ENCODE results near the gene UBR4. TPM values are rescaled to one million over a fixed set of nuclear protein-coding genes. Genes with fewer than 3 reads are reported as not detected.

The UBR4 gene
- polyA plus RNA-seq, 2 of the 4 experiments (the other 2 are of a cell fraction): 55.8 to 74.3 TPM

GRCh38 chr1:19151537-19151936 lies 58.5 kb downstream of the UBR4 start:
- Histone ChIP-seq H3K4me2 (no peak overlapping the region), H3K27ac (no peak overlapping the region), H3K9me3 (no peaks in the 10 kb centered on the region), H3K4me1 (no peaks in the 10 kb centered on the region), H3K4me3 (no peak overlapping the region)
- ChIA-PET CTCF (interaction anchor here (2.4 kb wide), 1 partner anchor 10 kb away, joined by 6 read pairs; no protein-coding TSS in a partner anchor), POLR2A (no interaction called here)
- FAIRE-seq (no peak), DNase-seq (ENCODE audit: low read depth in 1 of 2, low spot score in 1 of 2) (no peak), ATAC-seq (no peak)
- WGBS (ENCODE audit: missing lambda C conversion rate): 98% methylated on average over 9 of the region's 9 CpGs
- TF ChIP-seq RFX5 (IDR thresholded peaks at IDR 0.05) (no peak), ESRRA (IDR thresholded peaks at IDR 0.05; ENCODE audit: borderline replicate concordance, low read length) (no peak), POLR2AphosphoS2 (conservative IDR thresholded peaks at IDR 0.05; ENCODE audit: low read length) (no peak), HOXB5 (CRISPR knock-in tag; IDR thresholded peaks at IDR 0.05) (no peak), CTCF (IDR thresholded peaks at IDR 0.05) (no peak), ZSCAN20 (CRISPR knock-in tag; IDR thresholded peaks at IDR 0.05) (no peak), TFCP2L1 (CRISPR knock-in tag; IDR thresholded peaks at IDR 0.05) (no peak), USF2 (IDR thresholded peaks at IDR 0.05) (no peak), ATOH8 (CRISPR knock-in tag; IDR thresholded peaks at IDR 0.05; ENCODE audit: low read depth) (no peak), NR3C1 (IDR thresholded peaks at IDR 0.05) (no peak), POLR2A (IDR thresholded peaks at IDR 0.05; ENCODE audit: low read length) (no peak), CBX8 (IDR thresholded peaks at IDR 0.05) (no peak)

GRCh38 chr1:19149736-19150135 lies 60.3 kb downstream of the UBR4 start:
- TF ChIP-seq ESRRA (IDR thresholded peaks at IDR 0.05; ENCODE audit: borderline replicate concordance, low read length) (no peak), RFX5 (IDR thresholded peaks at IDR 0.05) (no peak), CBX8 (IDR thresholded peaks at IDR 0.05) (no peak), EHF (CRISPR knock-in tag; IDR thresholded peaks at IDR 0.05) (no peak), CEBPB (IDR thresholded peaks at IDR 0.05) (no peak), KDM5A (IDR thresholded peaks at IDR 0.05) (no peak), POLR2A (IDR thresholded peaks at IDR 0.05; ENCODE audit: low read length) (no peak), ATOH8 (CRISPR knock-in tag; IDR thresholded peaks at IDR 0.05; ENCODE audit: low read depth) (no peak), NR3C1 (IDR thresholded peaks at IDR 0.05) (no peak), FOXS1 (CRISPR knock-in tag; IDR thresholded peaks at IDR 0.05) (no peak), RAD21 (conservative IDR thresholded peaks at IDR 0.05 in 1 of 2, IDR thresholded peaks at IDR 0.05 in 1 of 2) (no peak), NFE2L2 (conservative IDR thresholded peaks at IDR 0.05; ENCODE audit: low read length) (no peak), CBX2 (IDR thresholded peaks at IDR 0.05; ENCODE audit: borderline replicate concordance, low read depth) (no peak), HMGXB4 (CRISPR knock-in tag; IDR thresholded peaks at IDR 0.05; ENCODE audit: borderline replicate concordance) (no peak), MYC (IDR thresholded peaks at IDR 0.05; ENCODE audit: borderline replicate concordance, low read length) (no peak), ZFP36 (IDR thresholded peaks at IDR 0.05; ENCODE audit: borderline replicate concordance, partially characterized antibody) (no peak), HES2 (IDR thresholded peaks at IDR 0.05) (no peak)
- H3K4me2 ChIP-seq: no peak overlapping the region
- H3K27ac ChIP-seq: no peak overlapping the region
- no peaks in the 10 kb centered on the region for H3K4me1 ChIP-seq
- ATAC-seq (no peak), FAIRE-seq (no peak), DNase-seq (ENCODE audit: low read depth in 1 of 2, low spot score in 1 of 2) (no peak)
- ChIA-PET POLR2A (no interaction called here), CTCF (interaction anchor here (0.8 kb wide), 1 partner anchor 16 kb away, joined by 3 read pairs; no protein-coding TSS in a partner anchor)
- no peaks in the 10 kb centered on the region for H3K9me3 ChIP-seq
- H3K4me3 ChIP-seq: no peak overlapping the region
- 89% methylated on average over 3 of the region's 3 CpGs for WGBS (ENCODE audit: missing lambda C conversion rate)
